B cell (primary cell): ENCODE data around the gene LAMA3.

Experiments used
- EZH2 ChIP-seq: IDR thresholded peaks from 2 replicates; pipeline ENCODE4 v1.6.1; 2012; ENCODE audit warnings: borderline replicate concordance, low read depth, mild to moderate bottlenecking, moderate library complexity, low read length; ENCODE audit not compliant: insufficient read depth, poor library complexity, severe bottlenecking
- TF ChIP-seq, protein P1 (sequence below): fragments of 200-600 bp; IDR thresholded peaks from one replicate; pipeline ENCODE4 v1.8.0; 2022; ENCODE audit warnings: antibody characterized with exemption, mild to moderate bottlenecking

DNA sequence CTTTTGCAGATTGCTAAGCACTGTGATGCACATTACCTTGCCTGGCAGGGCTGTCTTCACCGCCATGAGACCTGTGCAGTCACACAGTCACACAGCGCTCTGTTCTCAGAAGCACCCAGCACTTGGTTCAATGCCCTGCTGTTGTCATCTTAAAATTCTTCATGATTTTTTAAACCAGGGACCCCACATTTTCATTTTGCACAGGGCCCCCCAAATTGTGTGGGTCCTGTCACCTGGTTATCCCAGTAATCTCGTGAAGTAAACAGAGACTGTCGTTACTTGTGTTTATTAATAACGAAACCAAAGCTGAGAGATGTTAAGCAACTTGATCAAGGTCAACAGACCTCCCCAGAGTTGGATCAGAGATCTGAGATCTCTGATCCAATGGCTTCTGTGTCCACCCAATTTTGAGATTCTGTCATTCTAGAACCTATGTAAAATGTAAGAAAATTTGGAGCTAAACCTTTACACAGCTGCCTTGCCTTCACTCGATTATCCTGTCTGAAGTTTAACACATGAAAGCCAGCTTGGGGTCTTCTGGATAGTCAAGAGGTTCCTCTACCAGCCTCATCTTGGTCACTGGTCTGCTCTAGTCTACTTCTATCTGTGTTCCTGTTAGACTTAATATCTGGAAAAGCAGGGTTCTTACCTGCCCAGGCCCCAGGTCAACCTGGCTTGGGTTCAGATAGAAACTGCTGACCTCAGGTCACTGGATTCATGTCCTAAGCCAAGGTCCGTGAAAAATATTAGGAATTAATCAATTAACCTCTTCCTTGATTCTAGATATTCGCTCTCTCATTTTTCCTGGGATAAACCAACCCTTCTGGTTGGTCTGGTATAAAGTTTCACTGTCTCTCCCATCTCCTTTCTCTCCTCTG is 311.6 kb downstream of the LAMA3 start:
- TF ChIP-seq, protein P1, sequence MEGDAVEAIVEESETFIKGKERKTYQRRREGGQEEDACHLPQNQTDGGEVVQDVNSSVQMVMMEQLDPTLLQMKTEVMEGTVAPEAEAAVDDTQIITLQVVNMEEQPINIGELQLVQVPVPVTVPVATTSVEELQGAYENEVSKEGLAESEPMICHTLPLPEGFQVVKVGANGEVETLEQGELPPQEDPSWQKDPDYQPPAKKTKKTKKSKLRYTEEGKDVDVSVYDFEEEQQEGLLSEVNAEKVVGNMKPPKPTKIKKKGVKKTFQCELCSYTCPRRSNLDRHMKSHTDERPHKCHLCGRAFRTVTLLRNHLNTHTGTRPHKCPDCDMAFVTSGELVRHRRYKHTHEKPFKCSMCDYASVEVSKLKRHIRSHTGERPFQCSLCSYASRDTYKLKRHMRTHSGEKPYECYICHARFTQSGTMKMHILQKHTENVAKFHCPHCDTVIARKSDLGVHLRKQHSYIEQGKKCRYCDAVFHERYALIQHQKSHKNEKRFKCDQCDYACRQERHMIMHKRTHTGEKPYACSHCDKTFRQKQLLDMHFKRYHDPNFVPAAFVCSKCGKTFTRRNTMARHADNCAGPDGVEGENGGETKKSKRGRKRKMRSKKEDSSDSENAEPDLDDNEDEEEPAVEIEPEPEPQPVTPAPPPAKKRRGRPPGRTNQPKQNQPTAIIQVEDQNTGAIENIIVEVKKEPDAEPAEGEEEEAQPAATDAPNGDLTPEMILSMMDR: no peak
- no peak for TF ChIP-seq EZH2
